ENCODE results near the gene RDH5.

GRCh38 chr12:55717011-55718007 lies 2.9 kb upstream of the RDH5 start:
- TF ChIP-seq EZH2phosphoT487 (IDR thresholded peaks at IDR 0.05; ENCODE audit: insufficient read depth, low read depth) (no peak), EZH2 (IDR thresholded peaks at IDR 0.05; ENCODE audit: insufficient read depth, poor library complexity, severe bottlenecking) (no peak)
